Measurements from ENCODE around the gene TRIP6. TPM values are rescaled to one million over a fixed set of nuclear protein-coding genes. Genes with fewer than 3 reads are reported as not detected.
A peak's percentile ranks its signal among the peaks of the same experiment; 100 is the strongest.

The TRIP6 gene
- total and polyA plus RNA-seq, 2 experiments from 2014 or later = 44.6 to 112 TPM

DNA sequence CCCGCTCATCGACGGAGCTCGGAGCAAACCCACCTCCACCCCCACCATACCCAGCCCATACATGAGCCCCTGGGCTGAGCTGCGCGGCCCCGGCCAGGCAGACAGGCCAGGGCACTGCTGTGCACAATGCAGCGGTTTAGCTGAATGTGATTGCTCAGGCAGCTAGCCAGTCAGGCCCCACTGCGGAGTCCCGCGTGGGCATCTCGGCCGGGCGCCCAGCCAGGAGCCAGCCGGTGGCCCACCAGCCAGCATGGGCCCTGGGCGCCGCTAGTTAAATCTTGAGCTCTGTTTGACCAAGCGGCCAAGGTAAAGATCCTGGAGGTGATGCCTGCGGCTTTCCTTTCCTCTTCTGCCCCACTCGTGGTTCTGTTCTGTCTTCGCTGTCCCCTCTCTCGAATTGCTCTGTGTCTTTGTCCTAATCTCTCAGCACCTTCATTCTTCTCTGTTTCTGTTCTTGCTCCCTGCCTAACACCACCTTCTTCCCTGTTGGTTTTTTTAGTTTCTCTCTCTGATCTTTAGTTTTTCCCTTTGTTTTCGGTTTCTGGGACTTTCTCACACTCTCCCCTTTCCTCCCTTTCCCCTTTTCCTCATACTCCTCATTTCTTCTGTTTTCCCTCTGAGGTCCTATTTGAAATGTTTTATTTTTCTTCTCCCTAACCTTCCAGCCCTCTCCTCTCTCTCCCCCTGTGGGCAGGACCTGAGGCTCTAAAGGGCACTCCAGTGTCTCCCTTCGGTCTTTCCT, 15.8 kb downstream of the TRIP6 start:
- peaks cover 13% of the 10 kb centered on the region for H3K27me3 Mint-ChIP-seq (ENCODE audit: insufficient read depth, low read depth, poor library complexity)
- H3K4me3 Mint-ChIP-seq = no peak overlapping the region; the same call in 2 of the 3 replicates
- H3K36me3 ChIP-seq (ENCODE audit: insufficient read depth) = peaks cover 51% of the 10 kb centered on the region

More for the DNA sequence above, 15.8 kb downstream of the TRIP6 start:
- TF ChIP-seq EZH2 (IDR thresholded peaks at IDR 0.05; ENCODE audit: low read depth, unreplicated experiment) = no peak
- TF ChIP-seq CREB1 (CRISPR knock-in tag; IDR thresholded peaks at IDR 0.05; ENCODE audit: low read depth) = no peak
- no peak for TF ChIP-seq REST (IDR thresholded peaks at IDR 0.05; ENCODE audit: unreplicated experiment)
- TF ChIP-seq STAT1 (IDR thresholded peaks at IDR 0.05; ENCODE audit: unreplicated experiment) = no peak
- TF ChIP-seq ETS1 (IDR thresholded peaks at IDR 0.05) = no peak
- no peak for TF ChIP-seq ZNF114 (CRISPR knock-in tag; IDR thresholded peaks at IDR 0.05)
- no peak for TF ChIP-seq NANOG (IDR thresholded peaks at IDR 0.05; ENCODE audit: borderline replicate concordance)
- TF ChIP-seq ZNF462 (CRISPR knock-in tag; IDR thresholded peaks at IDR 0.05) = no peak
- TF ChIP-seq EZH2phosphoT487 (IDR thresholded peaks at IDR 0.05; ENCODE audit: unreplicated experiment) = no peak
- no peak for TF ChIP-seq CTCF (conservative IDR thresholded peaks at IDR 0.05; ENCODE audit: low read depth in 2 of 2)
- TF ChIP-seq POLR2AphosphoS5 (IDR thresholded peaks at IDR 0.05; ENCODE audit: low read depth) = no peak
- no peak for TF ChIP-seq ZNF331 (CRISPR knock-in tag; IDR thresholded peaks at IDR 0.05; ENCODE audit: low read depth)
- TF ChIP-seq JUNB (IDR thresholded peaks at IDR 0.05; ENCODE audit: unreplicated experiment) = no peak
- no peak for DNase-seq (ENCODE audit: low spot score)
- no peaks in the 10 kb centered on the region for H3K9me2 ChIP-seq (ENCODE audit: insufficient read depth)
- no peak overlapping the region for H3K4me2 ChIP-seq
- peaks cover 51% of the 10 kb centered on the region for H3F3A ChIP-seq (replicated peaks; ENCODE audit: low read depth)
- no peaks in the 10 kb centered on the region for H3K27me3 ChIP-seq (ENCODE audit: insufficient read depth)
- H3K9me3 Mint-ChIP-seq = no peaks in the 10 kb centered on the region; the same call in 2 of the 3 replicates
- peaks cover 3% of the 10 kb centered on the region for H3K4me1 ChIP-seq (ENCODE audit: insufficient read depth)
- no peak overlapping the region for H3K4me3 ChIP-seq
- H3K4me1 Mint-ChIP-seq = peaks cover 41% of the 10 kb centered on the region
- H2AFZ ChIP-seq = no peak overlapping the region
- H3K36me3 Mint-ChIP-seq (ENCODE audit: low read depth) = peaks cover 98% of the 10 kb centered on the region
- peak overlapping the region; percentile 18; the same call in 1 of the 2 replicates for H3K27ac Mint-ChIP-seq
- H3K79me2 ChIP-seq (replicated peaks; ENCODE audit: insufficient read depth) = peaks cover 53% of the 10 kb centered on the region
- peaks cover 48% of the 10 kb centered on the region for H4K20me1 ChIP-seq (replicated peaks; ENCODE audit: insufficient read depth)
- H3K27ac ChIP-seq (ENCODE audit: low read depth) = peak overlapping the region; percentile 78
- ATAC-seq = no peak

Data from GM23338 (cell line).